GM12878 (cell line): ENCODE results near the gene ZNF512. TPM values are rescaled to one million over a fixed set of nuclear protein-coding genes. Genes with fewer than 3 reads are reported as not detected.
"Not testable (repeated sequence)": the region's sequence is repeated elsewhere in the genome, so short reads cannot be mapped to it uniquely, and the experiment has no call there.

Experiments
- ATAC-seq: fragments of 200-7000 bp; cut with Tn5 transposase; 3 replicates; pipeline ENCODE4 v1.9.1; 2020; ENCODE audit warnings: mild to moderate bottlenecking, moderate library complexity
- BruUV-seq: library from RNA; stranded (reverse); fragments of 400-500 nt; replicated peaks from 2 replicates; lab custom pipeline; 2021; lab: Mats Ljungman, UMichigan
- CTCF ChIA-PET: fragments of 300-600 bp; sonication (Branson Sonifier 250); formaldehyde crosslinking; extraction: SDS; loops from one replicate; lab custom pipeline; 2021; ENCODE audit warnings: inconsistent platforms; lab: Yijun Ruan, JAX
- POLR2A ChIA-PET: fragments of 350-600 bp; formaldehyde crosslinking; extraction: SDS; loops from one replicate; lab custom pipeline; 2021; ENCODE audit warnings: inconsistent platforms; lab: Charles Lee
- RAD21 ChIA-PET: fragments of 300-600 bp; sonication (Branson Sonifier 250); formaldehyde crosslinking; loops from one replicate; lab custom pipeline; 2023; ENCODE audit warnings: antibody characterized with exemption; ENCODE audit not compliant: unreplicated experiment; lab: Charles Lee
- SMC1A ChIA-PET: fragments of 300-600 bp; sonication (Branson Sonifier 250); formaldehyde crosslinking; loops from one replicate; lab custom pipeline; 2023; ENCODE audit not compliant: unreplicated experiment, uncharacterized antibody; lab: Charles Lee
- DNase-seq: peaks from one replicate; pipeline ENCODE4 v3.0.0-alpha.2; 2011; ENCODE audit warnings: low read depth, low spot score
- FAIRE-seq: peaks from 3 replicates; lab custom pipeline; 2011; peaks lifted over from hg19 to GRCh38; lab: Jason Lieb, UNC
- H2AFZ ChIP-seq: 2 replicates; pipeline ENCODE4 v1.6.0; 2011; ENCODE audit warnings: low read depth, low read length, control low read depth; ENCODE audit not compliant: control insufficient read depth
- H3K27ac ChIP-seq: 2 replicates; pipeline ENCODE4 v1.5.1; 2011; ENCODE audit warnings: control low read depth; ENCODE audit not compliant: control insufficient read depth, insufficient read depth
- H3K27me3 ChIP-seq, 2 experiments: replicated peaks in 1 of 2; 2 replicates each; pipeline versions ENCODE4 v1.6.0 to v1.6.1; 2011; ENCODE audit warnings: low read length in 1 of 2; ENCODE audit not compliant: control insufficient read depth in 2 of 2, insufficient read depth in 2 of 2
- H3K36me3 ChIP-seq, 2 experiments: 2 replicates each; pipeline ENCODE4 v1.5.1; 2011; ENCODE audit warnings: low read length in 1 of 2; ENCODE audit not compliant: control insufficient read depth in 2 of 2, insufficient read depth in 2 of 2
- H3K4me1 ChIP-seq: 2 replicates; pipeline ENCODE4 v1.6.1; 2011; ENCODE audit warnings: mild to moderate bottlenecking, low read length, moderate library complexity, mixed read lengths; ENCODE audit not compliant: control insufficient read depth, insufficient read depth
- H3K4me2 ChIP-seq: 2 replicates; pipeline ENCODE4 v1.6.0; 2011; ENCODE audit warnings: control low read depth; ENCODE audit not compliant: control insufficient read depth, insufficient read depth
- H3K4me3 ChIP-seq: fragments of 200-600 bp; sonication (generic); 2 replicates; pipeline ENCODE4 v1.5.1; 2016
- H3K79me2 ChIP-seq: 2 replicates; pipeline ENCODE4 v1.6.0; 2011; ENCODE audit warnings: low read length; ENCODE audit not compliant: control insufficient read depth, insufficient read depth
- H3K9ac ChIP-seq: 2 replicates; pipeline ENCODE4 v1.8.0; 2011; ENCODE audit warnings: low read length, control low read depth, mixed read lengths; ENCODE audit not compliant: control insufficient read depth, insufficient read depth
- H3K9me3 ChIP-seq: replicated peaks from 3 replicates; pipeline ENCODE4 v1.5.1; 2011; ENCODE audit warnings: mild to moderate bottlenecking, low read length; ENCODE audit not compliant: control insufficient read depth, insufficient read depth
- H4K20me1 ChIP-seq: 2 replicates; pipeline ENCODE4 v1.6.0; 2011; ENCODE audit not compliant: control insufficient read depth, insufficient read depth
- BMI1 ChIP-seq: fragments of 450-650 bp; IDR thresholded peaks from 2 replicates; pipeline ENCODE4 v1.6.1; 2016; ENCODE audit warnings: mild to moderate bottlenecking, moderate library complexity, borderline replicate concordance
- PBX3 ChIP-seq: IDR thresholded peaks from 2 replicates; pipeline ENCODE4 v1.6.1; 2011; ENCODE audit warnings: mild to moderate bottlenecking, low read depth, low read length, moderate library complexity; ENCODE audit not compliant: insufficient replicate concordance
- SIN3A ChIP-seq: IDR thresholded peaks from 2 replicates; pipeline ENCODE4 v1.6.1; 2012; ENCODE audit warnings: low read depth, low read length, improper control_type of control experiment
- WGBS: methylation state at CpG from one replicate; pipeline ENCODE4 v1.1.6; 2016; ENCODE audit warnings: low lambda C conversion rate; ENCODE audit not compliant: insufficient replicate concordance, insufficient coverage; ENCODE audit errors: missing lambda C conversion rate; 5-methylcytosine and 5-hydroxymethylcytosine counted together
- in situ Hi-C: fragments of 300-500 bp; cut with MboI; formaldehyde crosslinking; loops from 9 replicates; pipeline ENCODE4 v1.14.3; 2018; ENCODE audit warnings: mixed read lengths
- intact Hi-C: fragments of 100-400 bp; cut with micrococcal nuclease; formaldehyde crosslinking; loops from one replicate; pipeline ENCODE4 v1.14.2; 2022; ENCODE audit not compliant: unreplicated experiment
- polyA plus RNA-seq, 11 experiments: library from polyadenylated mRNA; depleted of rRNA in 4 of 11; unstranded in 6 of 11; stranded (reverse) in 5 of 11; fragments of >200 nt; fragmentation: Nextera tagmentation in 4 of 11; fragmentation: Illumina TruSeq in 1 of 11; extraction: Ambion mirVana in 4 of 11; extraction: Trizol in 1 of 11; gene quantifications; 1 replicate in 1 of 11; 2 replicates in 10 of 11; pipeline versions ENCODE4 v1.2.1 to v1.2.3, GENCODE V29; 2011 to 2016; ENCODE audit warnings: inconsistent platforms in 2 of 11, missing spikeins in 2 of 11, low read depth in 1 of 11
- total RNA-seq, 4 experiments: library from RNA; depleted of rRNA in 3 of 4; stranded (reverse); fragments of >200 nt in 3 of 4; fragmentation: Illumina TruSeq in 1 of 4; extraction: Trizol in 1 of 4; gene quantifications; 2 replicates each; pipeline versions ENCODE4 v1.2.1 to v1.2.3, GENCODE V29; 2013 to 2021

The ZNF512 gene
- total and polyA plus RNA-seq, 10 of the 15 experiments (the other 5 are each of a cell fraction or from before 2014, with no cell fraction given): 14.1 to 61.9 (median 31.2) TPM

DNA sequence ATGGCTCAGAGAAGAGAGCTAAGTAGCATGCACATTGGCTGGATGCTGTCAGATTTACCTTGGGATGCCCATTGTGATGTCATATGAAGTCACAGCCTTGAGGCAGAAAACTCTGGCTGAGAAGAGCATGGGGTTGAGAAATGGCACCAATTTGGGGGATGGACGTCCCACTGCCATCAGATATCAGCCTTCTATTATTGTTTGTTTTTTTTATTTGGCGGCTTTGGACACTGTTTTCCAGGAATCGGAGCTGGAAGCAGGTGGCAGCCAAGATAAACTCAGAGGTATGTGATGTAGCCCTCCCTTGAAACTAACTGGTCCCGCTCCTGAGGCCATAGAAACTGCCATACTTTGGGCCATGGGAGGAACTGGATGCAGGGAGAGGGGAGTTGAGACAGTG is 45.6 kb upstream of the ZNF512 start (continued):
- TF ChIP-seq PBX3 (no peak), BMI1 (no peak), SIN3A (no peak)

DNA sequence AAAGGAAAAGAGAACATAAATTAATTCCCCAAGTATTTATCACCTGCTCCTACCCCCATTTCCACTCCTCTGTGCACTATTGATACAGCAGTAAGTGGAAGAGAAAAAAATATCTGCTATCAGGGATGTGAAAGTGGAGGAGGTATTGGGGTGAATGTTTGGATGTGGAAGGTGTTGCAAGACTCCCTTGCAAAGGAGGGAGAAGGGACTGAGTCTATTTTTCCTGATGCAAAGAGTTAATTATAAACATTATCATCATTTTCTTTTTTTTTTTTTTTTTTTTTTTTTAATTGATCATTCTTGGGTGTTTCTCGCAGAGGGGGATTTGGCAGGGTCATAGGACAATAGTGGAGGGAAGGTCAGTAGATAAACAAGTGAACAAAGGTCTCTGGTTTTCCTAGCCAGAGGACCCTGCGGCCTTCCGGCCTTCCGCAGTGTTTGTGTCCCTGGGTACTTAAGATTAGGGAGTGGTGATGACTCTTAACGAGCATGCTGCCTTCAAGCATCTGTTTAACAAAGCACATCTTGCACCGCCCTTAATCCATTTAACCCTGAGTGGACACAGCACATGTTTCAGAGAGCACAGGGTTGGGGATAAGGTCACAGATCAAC is 43.9 kb upstream of the ZNF512 start:
- H3K9me3 ChIP-seq, H2AFZ ChIP-seq, H3K4me2 ChIP-seq, H3K27ac ChIP-seq, H3K36me3 ChIP-seq, DNase-seq, BruUV-seq, H3K4me1 ChIP-seq, FAIRE-seq, H4K20me1 ChIP-seq, H3K27me3 ChIP-seq, SMC1A ChIA-PET, intact Hi-C loops, RAD21 ChIA-PET, H3K9ac ChIP-seq, ATAC-seq, POLR2A ChIA-PET, CTCF ChIA-PET, in situ Hi-C loops, H3K4me3 ChIP-seq, H3K79me2 ChIP-seq: not testable (repeated sequence)
- WGBS: 72% methylated on average over 4 of the region's 6 CpGs

DNA sequence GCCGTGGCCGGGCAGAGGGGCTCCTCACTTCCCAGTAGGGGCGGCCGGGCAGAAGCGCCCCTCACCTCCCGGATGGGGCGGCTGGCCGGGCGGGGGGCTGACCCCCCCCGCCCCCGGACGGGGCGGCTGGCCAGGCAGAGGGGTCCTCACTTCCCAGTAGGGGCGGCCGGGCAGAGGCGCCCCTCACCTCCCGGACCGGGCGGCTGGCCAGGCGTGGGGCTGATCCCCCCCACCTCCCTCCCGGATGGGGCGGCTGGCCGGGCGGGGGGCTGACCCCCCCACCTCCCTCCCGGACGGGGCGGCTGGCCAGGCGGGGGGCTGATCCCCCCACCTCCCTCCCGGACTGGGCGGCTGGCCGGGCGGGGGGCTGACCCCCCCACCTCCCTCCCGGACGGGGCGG is 43.2 kb upstream of the ZNF512 start:
- H3K27ac ChIP-seq, H3K4me3 ChIP-seq, FAIRE-seq, H3K4me2 ChIP-seq, ATAC-seq, H3K36me3 ChIP-seq, in situ Hi-C loops, H3K27me3 ChIP-seq, BruUV-seq, H4K20me1 ChIP-seq, RAD21 ChIA-PET, CTCF ChIA-PET, intact Hi-C loops, H3K4me1 ChIP-seq, H2AFZ ChIP-seq, POLR2A ChIA-PET, SMC1A ChIA-PET, H3K79me2 ChIP-seq, DNase-seq, H3K9ac ChIP-seq, H3K9me3 ChIP-seq: not testable (repeated sequence)
- no CpG with 5 or more reads among the region's 35 CpGs for WGBS
